GM19099 (cell line): ENCODE data around the gene SLC25A18.

ENCODE experiments used
- POLR2A ChIP-seq: IDR thresholded peaks from 3 replicates; pipeline ENCODE4 v1.6.1; 2011; ENCODE audit warnings: low read depth; ENCODE audit not compliant: insufficient read length; ENCODE audit errors: extremely low read depth

The SLC25A18 gene

DNA sequence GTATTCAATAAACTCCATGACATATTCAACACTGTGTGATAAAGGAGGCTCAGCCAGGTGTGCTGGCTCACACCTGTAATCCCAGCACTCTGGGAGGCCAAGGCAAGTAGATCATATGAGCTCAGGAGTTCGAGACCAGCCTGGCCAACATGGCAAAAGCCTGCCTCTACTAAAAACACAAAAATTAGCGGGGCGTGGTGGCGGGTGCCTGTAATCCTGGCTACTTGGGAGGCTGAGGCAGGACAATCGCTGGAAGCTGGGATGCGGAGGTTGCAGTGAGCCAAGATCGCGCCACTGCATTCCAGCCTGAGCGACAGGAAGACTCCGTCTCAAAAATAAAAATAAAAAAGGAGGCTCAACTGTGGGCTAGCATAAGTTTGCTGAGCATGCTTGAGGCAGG lies 4.1 kb upstream of the SLC25A18 start:
- no peak for TF ChIP-seq POLR2A

- TF ChIP-seq POLR2A: no peak
These were observed 666 bp downstream of the SLC25A18 start for GRCh38 chr22:17563936-17564391.

DNA sequence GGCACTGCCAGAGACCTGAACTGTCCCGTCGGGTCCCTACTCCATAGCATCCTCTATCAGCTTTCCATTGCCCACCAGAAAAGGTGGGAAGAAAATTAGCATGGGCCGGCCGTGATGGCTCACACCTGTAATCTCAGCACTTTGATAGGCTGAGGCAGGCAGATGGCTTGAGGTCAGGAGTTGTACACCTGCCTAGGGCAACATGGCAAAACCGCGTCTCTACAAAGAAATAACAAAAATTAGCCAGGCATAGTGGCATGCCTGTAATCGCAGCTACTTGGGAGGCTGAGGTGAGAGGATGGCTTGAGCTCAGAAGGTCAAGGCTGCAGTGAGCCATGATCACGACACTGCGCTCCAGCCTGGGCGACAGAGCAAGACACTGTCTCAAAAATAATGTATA lies 3.5 kb downstream of the SLC25A18 start:
- no peak for TF ChIP-seq POLR2A

GRCh38 chr22:17569971-17570511 lies 6.7 kb downstream of the SLC25A18 start:
- TF ChIP-seq POLR2A: no peak

- TF ChIP-seq POLR2A: no peak
These were observed 7.7 kb downstream of the SLC25A18 start for GRCh38 chr22:17570851-17571631.

DNA sequence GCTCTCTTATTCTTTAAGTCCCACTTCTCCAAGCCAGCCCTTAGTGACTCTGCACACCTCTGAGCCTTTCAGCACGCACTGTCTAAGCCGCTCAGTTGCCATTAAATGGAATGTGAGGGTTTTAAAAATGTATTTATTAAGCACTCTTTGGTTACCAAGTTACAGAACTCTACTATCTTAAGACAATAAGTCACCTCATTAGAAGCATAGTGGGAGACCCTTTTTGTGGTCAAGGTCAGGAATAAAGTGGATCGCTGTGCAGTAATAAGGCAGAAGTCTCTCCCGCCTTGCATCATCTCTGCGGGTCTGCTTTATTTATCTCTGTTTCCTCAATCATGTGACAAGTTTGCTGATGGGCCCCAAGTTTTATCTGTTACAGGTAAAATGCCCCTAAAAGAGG lies 11.9 kb downstream of the SLC25A18 start:
- TF ChIP-seq POLR2A: no peak

DNA sequence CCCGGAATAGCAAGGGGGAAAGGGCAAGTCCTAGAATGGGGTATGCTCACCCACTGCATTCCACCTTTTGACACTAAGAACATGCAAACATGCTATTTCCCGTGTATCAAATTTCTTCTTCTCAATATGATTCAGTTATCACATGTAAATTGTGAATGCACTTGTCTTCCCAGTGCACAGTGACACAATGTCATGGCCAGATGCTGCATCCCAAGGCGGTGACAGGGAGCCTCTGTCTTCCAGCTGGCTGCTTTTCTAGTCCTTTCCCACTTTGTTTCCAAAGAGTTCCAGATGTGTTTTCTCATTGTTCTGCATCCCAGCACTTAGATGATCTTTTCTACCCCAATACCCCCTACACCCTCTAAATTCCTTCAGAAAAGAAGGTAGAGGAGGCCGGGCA lies 12.4 kb downstream of the SLC25A18 start:
- no peak for TF ChIP-seq POLR2A

- TF ChIP-seq POLR2A: no peak
These were observed 13.2 kb downstream of the SLC25A18 start for GRCh38 chr22:17576470-17576869.

DNA sequence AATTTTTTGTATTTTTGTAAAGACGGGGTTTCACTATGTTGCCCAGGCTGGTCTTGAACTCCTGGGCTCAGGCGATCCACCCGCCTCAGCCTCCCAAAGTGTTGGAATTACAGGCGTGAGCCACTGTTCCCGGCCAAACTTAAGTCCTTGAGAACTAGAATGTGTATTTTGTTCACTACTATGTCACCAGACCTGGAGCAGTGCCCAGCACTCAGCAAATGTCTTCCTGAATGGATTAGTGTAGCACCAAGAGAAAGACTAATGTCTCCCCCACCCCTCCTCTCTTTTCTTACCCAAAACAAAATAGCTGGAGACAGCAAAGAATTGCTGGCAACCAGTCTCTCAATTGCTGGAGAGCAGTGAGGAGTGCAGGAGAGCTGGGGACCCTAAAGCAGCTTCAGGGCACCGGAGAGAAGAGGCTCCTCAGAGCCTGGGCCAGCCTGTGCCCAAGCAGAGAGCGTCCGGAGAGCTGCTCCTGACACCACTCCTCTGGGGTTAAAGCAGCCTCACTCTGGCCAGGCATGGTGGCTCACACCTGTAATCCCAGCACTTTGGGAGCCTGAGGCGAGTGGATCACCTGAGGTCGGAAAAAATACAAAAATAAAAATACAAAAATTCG lies 14.9 kb downstream of the SLC25A18 start:
- no peak for TF ChIP-seq POLR2A

- TF ChIP-seq POLR2A: no peak
These were observed 16.3 kb downstream of the SLC25A18 start for GRCh38 chr22:17579535-17579981.

- no peak for TF ChIP-seq POLR2A
These were observed 17.2 kb downstream of the SLC25A18 start for GRCh38 chr22:17580441-17581031.

GRCh38 chr22:17581056-17581455 lies 17.8 kb downstream of the SLC25A18 start:
- no peak for TF ChIP-seq POLR2A

- TF ChIP-seq POLR2A: no peak
These were observed 18.3 kb downstream of the SLC25A18 start for GRCh38 chr22:17581631-17582030.

- TF ChIP-seq POLR2A: no peak
These were observed 19.9 kb downstream of the SLC25A18 start for GRCh38 chr22:17583151-17583550.

GRCh38 chr22:17586831-17587440 lies 23.6 kb downstream of the SLC25A18 start:
- no peak for TF ChIP-seq POLR2A
